Tibial nerve (tissue), 4 donors: ENCODE measurements around the gene ZNF738.

ENCODE experiments used
- CTCF ChIP-seq, 5 experiments: fragments of 200-600 bp in 3 of 5; fragments of 450-650 bp in 2 of 5; sonication (generic) in 3 of 5; IDR thresholded peaks; one replicate each; pipeline ENCODE4 v1.5.1; 2016 to 2019; ENCODE audit warnings: antibody characterized with exemption in 5 of 5, mild to moderate bottlenecking in 3 of 5, moderate library complexity in 2 of 5
- EP300 ChIP-seq, 2 donors: sonication (generic); formaldehyde crosslinking; IDR thresholded peaks; one replicate each; pipeline ENCODE4 v1.6.1; 2017; ENCODE audit warnings: antibody characterized with exemption in 2 of 2, mild to moderate bottlenecking in 1 of 2
- POLR2A ChIP-seq, 2 donors: fragments of 450-650 bp; IDR thresholded peaks; one replicate each; pipeline ENCODE4 v1.6.1; 2017; ENCODE audit warnings: antibody characterized with exemption in 2 of 2, mild to moderate bottlenecking in 2 of 2, moderate library complexity in 2 of 2

- no peak for TF ChIP-seq CTCF (IDR thresholded peaks at IDR 0.05)
- no peak for TF ChIP-seq EP300 (IDR thresholded peaks at IDR 0.05)
- TF ChIP-seq POLR2A (IDR thresholded peaks at IDR 0.05): no peak
These were observed 63.4 kb downstream of the ZNF738 start for GRCh38 chr19:21422244-21422643.
